ENCODE data around the gene POF1B. TPM values are rescaled to one million over a fixed set of nuclear protein-coding genes. Genes with fewer than 3 reads are reported as not detected.

POF1B gene, protein sequence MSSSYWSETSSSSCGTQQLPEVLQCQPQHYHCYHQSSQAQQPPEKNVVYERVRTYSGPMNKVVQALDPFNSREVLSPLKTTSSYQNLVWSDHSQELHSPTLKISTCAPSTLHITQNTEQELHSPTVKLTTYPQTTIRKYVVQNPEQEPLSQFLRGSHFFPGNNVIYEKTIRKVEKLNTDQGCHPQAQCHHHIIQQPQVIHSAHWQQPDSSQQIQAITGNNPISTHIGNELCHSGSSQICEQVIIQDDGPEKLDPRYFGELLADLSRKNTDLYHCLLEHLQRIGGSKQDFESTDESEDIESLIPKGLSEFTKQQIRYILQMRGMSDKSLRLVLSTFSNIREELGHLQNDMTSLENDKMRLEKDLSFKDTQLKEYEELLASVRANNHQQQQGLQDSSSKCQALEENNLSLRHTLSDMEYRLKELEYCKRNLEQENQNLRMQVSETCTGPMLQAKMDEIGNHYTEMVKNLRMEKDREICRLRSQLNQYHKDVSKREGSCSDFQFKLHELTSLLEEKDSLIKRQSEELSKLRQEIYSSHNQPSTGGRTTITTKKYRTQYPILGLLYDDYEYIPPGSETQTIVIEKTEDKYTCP
- under 1 TPM; 0.21 to 0.81 TPM for total RNA-seq

DNA sequence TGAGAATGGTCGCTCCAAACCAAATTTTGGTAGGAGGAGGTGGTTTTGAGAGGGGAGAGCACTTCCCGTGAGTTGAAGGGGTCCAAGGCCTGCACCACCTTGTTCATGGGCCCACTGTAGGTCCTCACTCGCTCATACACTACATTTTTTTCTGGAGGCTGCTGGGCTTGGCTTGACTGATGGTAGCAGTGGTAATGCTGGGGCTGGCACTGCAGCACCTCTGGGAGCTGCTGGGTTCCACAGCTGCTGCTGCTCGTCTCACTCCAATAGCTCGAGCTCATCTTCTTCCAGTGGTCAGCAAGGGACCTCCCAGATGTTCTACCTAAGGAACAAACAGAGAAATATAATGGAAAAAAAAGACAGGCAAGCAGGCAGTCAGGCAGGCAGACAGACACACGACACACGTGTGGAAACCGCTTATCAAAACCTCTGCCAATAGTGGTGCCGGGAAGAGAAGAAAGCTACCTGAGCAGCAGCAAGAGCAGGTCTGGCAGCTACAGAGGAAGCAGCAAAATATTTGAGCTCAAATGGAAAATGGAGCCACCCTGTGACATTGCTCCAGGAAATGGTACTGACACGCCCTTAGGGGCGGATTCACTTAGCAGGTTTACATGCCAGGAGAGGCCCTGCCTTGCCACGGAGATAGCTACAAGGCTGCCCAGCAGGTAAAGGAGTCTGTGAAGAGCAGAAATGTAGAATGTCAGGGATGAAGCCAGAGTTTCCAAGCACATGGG lies at the start of gene POF1B:
POF1B (minus strand) TSS at position 492 of the 734 bp plus-strand sequence; CDS start at position 281, 211 bp downstream.
- no peak within 1 kb of the TSS for H3K4me3 ChIP-seq
- ATAC-seq (ENCODE audit: insufficient number of reproducible peaks, low FRiP score, low read depth) (no peak), DNase-seq (ENCODE audit: low spot score) (no peak)
- H3K27ac ChIP-seq = no peak within 1 kb of the TSS
- TF ChIP-seq, protein P1, sequence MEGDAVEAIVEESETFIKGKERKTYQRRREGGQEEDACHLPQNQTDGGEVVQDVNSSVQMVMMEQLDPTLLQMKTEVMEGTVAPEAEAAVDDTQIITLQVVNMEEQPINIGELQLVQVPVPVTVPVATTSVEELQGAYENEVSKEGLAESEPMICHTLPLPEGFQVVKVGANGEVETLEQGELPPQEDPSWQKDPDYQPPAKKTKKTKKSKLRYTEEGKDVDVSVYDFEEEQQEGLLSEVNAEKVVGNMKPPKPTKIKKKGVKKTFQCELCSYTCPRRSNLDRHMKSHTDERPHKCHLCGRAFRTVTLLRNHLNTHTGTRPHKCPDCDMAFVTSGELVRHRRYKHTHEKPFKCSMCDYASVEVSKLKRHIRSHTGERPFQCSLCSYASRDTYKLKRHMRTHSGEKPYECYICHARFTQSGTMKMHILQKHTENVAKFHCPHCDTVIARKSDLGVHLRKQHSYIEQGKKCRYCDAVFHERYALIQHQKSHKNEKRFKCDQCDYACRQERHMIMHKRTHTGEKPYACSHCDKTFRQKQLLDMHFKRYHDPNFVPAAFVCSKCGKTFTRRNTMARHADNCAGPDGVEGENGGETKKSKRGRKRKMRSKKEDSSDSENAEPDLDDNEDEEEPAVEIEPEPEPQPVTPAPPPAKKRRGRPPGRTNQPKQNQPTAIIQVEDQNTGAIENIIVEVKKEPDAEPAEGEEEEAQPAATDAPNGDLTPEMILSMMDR (IDR thresholded peaks at IDR 0.05) = no peak
- no peaks in the 10 kb centered on the region for H3K36me3 ChIP-seq
- no peaks in the 10 kb centered on the region for H3K27me3 ChIP-seq (replicated peaks; ENCODE audit: insufficient read depth)
- H3K9me3 ChIP-seq = no peaks in the 10 kb centered on the region
- H3K4me1 ChIP-seq (ENCODE audit: control insufficient read depth in 1 of 2, low read depth in 2 of 2) = no peaks in the 10 kb centered on the region

DNA sequence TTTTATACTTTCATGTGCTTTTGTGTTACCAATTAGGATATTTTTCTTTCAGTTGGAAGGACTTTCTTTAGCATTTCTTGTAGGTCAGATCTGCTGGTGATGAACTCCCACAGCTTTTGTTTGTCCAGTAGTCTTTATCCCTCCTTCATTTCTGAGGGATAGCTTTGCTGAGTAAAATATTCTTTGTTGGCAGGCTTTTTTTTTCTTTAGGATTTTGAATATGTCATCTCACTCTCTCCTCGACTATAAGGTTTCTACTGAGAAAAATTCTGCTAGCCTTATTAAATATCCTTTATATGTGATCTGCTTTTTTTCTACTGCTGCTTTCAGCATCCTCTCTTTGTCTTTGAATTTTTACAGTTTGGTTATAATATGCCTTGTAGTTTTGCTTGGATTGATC lies 49.6 kb upstream of the POF1B start:
- H3K4me1 ChIP-seq (ENCODE audit: control insufficient read depth in 1 of 2, low read depth in 2 of 2) = no peaks in the 10 kb centered on the region
- DNase-seq (ENCODE audit: low spot score) = no peak
- H3K36me3 ChIP-seq = no peaks in the 10 kb centered on the region
- no peak overlapping the region for H3K27ac ChIP-seq
- TF ChIP-seq, protein P1 (IDR thresholded peaks at IDR 0.05) = no peak
- H3K9me3 ChIP-seq = no peaks in the 10 kb centered on the region
- no peak for ATAC-seq (ENCODE audit: insufficient number of reproducible peaks, low FRiP score, low read depth)
- no peaks in the 10 kb centered on the region for H3K27me3 ChIP-seq (replicated peaks; ENCODE audit: insufficient read depth)
- no peak overlapping the region for H3K4me3 ChIP-seq

DNA sequence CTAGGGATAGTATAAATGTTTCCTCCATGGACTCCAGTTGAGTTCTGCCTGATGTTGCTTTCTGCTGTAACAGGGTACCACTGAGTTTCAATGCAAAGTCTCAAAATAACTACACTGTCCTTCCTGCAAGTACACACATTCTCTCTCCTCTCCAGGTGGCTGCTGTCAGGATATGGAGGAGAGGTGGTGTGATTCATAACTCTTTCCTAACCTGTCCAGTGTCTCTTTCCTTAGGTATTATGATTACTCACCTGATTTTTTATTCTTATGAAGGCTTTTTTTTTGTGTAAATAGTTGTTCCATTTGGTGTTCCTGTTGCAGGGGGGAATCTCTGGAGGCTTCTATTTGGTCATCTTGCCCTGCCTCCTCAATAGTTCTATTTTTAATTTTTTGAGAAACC lies 39.8 kb upstream of the POF1B start:
- no peak for DNase-seq (ENCODE audit: low spot score)
- Histone ChIP-seq H3K9me3 (no peaks in the 10 kb centered on the region), H3K36me3 (no peaks in the 10 kb centered on the region), H3K27ac (no peak overlapping the region), H3K4me3 (no peak overlapping the region), H3K27me3 (replicated peaks; ENCODE audit: insufficient read depth) (no peaks in the 10 kb centered on the region), H3K4me1 (ENCODE audit: control insufficient read depth in 1 of 2, low read depth in 2 of 2) (no peaks in the 10 kb centered on the region)
- TF ChIP-seq, protein P1 (IDR thresholded peaks at IDR 0.05) = no peak
- no peak for ATAC-seq (ENCODE audit: insufficient number of reproducible peaks, low FRiP score, low read depth)

DNA sequence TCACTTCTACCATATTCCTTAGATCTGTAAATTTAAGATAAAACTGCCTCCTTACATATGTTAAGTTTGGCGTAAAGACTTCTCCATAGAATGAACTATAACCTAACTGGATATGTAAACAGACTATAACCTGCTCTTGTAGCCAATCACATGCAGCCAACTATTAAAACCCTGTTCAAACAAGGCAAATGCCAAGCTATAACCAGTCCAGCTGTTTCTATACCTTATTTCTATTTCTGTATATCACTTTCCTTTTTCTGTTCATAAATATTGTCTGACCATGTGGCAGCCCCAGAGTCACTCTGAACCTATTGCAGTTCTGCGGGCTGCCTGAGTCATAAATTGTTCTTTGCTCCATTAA lies 12.4 kb upstream of the POF1B start:
- ATAC-seq (ENCODE audit: insufficient number of reproducible peaks, low FRiP score, low read depth) = no peak
- Histone ChIP-seq H3K27ac (no peak overlapping the region), H3K4me3 (no peak overlapping the region), H3K27me3 (replicated peaks; ENCODE audit: insufficient read depth) (no peaks in the 10 kb centered on the region), H3K9me3 (no peaks in the 10 kb centered on the region), H3K36me3 (no peaks in the 10 kb centered on the region), H3K4me1 (ENCODE audit: control insufficient read depth in 1 of 2, low read depth in 2 of 2) (no peaks in the 10 kb centered on the region)
- TF ChIP-seq, protein P1 (IDR thresholded peaks at IDR 0.05) = no peak
- no peak for DNase-seq (ENCODE audit: low spot score)

All from thoracic aorta (tissue), 2 donors.